NCI-H1436 (cell line): ENCODE data around the gene HIF1AN.

Experiments used
- DNase-seq: peaks from one replicate; lab custom pipeline; 2025; lab: John Stamatoyannopoulos, UW

HIF1AN gene

DNA sequence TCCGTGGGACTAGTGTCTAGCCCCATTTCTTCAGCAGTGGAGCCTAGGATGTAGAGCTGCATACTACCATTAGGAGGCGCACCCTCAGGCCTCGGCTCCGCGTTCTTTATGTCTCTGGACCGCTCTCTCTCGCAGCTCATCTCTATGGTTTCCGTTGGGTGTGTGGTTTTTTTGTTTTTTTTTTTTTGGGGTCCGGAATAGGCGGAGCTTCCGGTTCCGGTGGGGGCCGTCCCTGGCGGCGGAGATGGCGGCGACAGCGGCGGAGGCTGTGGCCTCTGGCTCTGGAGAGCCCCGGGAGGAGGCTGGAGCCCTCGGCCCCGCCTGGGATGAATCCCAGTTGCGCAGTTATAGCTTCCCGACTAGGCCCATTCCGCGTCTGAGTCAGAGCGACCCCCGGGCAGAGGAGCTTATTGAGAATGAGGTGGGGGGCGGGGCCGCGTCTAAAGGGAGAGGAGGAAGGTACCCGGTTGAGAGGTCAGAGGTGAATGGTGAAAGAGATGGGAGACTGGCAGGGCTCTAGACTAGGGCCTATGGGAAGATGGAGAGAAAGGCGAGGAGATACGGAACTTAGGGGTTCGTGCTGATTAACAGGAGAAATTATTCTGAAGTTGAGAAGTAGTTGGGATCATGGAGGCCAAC lies at the start of gene HIF1AN:
Gene HIF1AN, plus strand, starts transcription at position 229 of the 639 bp plus-strand sequence. Its CDS starts 16 bp downstream, at position 245.
- peak; percentile 93 for DNase-seq

DNA sequence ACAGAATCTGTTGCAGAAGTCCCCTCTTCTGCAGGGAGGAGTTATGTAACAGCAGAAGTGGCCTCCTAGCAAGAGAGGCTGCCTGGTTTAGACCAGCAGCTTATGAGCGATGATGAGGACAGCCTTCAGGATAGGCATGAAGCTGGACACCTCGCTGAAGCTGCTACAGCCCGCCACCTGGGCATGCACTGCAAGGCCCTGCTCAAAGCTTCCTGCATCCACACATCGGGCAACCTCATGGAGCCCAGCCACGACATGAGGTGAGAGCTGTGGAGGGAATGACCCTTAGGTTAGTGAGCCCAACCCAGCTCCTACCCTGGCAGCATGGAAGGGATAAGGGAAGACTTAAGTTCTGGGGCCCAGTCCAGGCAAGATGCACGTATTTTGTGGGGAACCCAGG lies 48.2 kb upstream of the HIF1AN start:
- DNase-seq, result no peak

DNA sequence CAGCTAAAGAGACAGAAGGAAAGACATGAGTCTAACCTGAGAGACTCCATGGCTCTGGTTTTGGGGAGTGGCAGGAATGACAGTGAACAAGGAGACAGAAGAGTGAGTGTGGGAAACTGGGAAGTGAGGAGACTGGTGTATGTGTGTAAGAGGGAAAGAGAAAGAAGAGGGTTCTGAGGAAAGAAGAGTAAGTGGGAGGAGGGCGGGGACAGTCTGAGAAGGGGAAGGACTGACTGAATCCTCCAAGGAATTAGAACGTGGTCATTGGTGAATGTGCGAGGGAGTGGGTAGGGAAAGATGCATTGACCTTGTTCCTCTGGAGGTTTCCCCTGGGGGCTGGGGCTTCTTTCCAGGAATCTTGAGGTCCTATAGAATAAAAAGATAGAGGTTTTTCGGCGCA lies 46.3 kb upstream of the HIF1AN start:
- DNase-seq, result no peak

DNA sequence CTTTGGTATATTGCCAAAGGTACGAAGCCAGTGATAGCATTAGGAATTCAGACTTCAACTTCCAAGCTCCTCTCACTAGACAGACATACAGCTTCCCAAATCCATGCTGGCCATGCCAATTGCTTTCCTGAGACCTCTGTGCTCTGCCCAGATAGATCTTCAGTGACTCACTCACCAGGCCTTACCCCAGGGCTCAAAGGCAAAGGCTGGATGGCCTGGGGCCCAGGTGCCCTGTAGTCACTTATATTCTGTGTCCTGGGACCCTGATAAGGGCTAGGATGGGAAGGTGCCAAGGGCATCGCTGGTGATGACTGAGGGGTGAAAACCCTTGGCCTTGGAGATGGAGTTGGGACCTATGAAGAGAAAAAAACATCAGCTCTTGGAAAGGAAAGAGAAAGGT lies 45.2 kb upstream of the HIF1AN start:
- no peak for DNase-seq

DNA sequence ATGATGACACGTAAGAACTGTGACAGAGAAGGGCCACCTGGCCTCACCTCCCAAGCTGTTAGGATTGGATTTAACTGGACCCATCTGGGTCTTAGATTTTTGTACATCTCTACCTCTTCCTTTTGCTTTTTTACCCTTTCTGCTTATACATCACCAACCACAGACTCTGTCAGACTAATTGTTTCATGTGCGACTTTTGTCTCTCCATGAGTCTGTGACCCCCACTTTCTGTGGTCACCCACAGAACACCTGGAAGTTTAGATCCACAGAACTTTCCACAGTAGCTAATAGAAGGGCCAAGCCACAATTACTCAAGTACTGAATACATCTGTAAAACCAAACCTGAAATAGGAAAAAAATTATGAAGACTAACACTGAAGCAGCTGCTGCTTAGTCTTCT lies 39.2 kb upstream of the HIF1AN start:
- no peak for DNase-seq

DNA sequence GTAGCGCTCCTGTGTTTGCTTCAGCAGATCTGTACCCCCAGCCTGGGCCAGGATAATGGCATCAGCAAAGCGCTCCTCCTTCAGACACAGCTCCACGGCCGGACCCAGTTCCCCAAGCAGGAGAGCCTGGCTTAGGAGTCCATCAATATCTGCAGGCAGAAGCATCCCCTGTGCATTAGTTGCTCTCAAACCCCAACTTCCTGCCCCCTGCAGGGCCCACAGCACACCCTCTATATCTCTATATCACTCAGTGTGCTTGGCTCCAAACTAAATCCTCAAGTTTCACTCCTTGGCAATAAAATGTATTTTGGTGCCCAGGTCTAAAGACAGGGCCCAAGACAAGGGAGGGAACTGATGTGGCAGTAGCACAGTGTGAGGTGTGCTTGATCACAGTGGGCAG lies 37.7 kb upstream of the HIF1AN start:
- no peak for DNase-seq

DNA sequence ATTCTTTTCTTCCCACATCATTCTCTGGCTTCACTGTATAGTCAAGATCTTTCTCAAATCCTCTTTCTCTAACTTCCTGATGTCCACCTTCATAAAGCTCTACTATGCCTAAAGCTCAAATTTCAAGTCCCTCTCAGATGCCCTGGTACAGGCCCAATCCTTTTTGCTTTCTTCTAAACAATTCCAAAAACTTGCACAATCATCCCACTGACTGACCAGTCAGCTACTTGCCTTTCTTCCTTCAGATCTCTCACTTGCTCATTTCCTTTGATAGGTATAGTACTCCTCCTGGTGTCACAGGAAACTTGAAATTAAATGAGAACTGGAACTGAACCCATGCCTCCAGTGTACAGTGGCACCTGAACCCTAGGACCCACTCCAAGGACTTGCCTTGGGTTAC lies 34.3 kb upstream of the HIF1AN start:
- no peak for DNase-seq

DNA sequence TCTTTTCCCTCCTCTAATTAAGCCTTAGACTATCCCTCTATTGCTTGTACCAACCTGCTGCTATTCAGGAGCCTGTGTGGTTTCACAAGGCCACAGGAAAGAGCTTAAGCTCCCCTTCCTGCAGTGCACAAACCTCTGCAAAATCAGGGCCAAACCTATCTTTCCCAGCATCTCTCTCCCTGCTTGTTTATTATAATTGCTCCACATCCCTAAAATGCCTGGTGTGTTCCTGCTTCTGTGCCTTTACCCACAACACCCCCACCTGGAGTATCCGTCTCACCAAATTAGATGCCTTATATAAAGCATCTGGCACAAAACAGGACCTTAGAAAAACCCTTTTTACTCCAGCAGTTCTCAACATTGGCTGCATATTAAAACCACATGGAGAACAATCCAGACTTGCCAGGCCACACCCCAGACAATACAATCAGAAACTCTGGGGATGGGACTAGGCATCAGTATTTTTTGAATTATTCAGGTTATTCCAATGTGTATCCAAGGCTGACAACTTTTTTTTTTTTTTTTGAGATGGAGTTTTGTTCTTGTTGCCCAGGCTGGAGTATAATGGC lies 32.7 kb upstream of the HIF1AN start:
- DNase-seq, result no peak

DNA sequence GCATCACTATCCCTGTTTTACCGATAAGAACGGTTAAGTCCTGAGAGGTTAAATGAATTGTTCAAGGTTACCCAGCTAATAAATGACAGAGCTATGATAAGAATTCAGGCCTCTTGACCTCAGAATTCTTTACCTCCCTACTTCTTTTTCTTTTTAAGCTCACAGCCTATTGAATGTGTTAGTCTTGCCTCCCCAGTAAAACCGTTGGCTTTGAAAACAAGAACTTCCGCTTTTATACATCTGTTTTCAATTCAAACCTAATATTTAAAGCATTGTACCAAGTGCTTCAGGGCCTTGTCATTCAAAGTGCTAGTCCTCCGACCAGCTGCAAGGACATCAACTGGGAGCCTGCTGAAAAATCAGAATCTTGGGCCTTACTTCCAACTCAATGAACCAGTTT lies 31.6 kb upstream of the HIF1AN start:
- no peak for DNase-seq

DNA sequence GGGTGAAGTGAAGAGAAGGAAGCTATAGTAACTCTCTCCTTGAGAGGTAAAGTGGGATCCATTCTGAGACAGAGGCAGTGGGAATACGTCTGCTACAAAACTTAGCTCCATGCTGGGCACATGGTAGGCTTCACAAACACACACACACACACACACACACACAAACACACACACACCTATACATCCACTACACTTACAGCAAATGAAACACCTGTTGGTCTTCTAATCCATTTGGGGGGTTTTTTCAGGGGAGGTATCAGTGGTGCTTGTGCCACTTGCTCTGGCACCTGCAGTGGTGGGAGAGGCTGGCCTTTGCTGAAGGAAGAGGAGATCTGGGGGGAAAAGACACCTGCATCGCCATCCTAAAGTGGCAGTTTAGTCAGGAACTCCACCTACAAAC lies 30.6 kb upstream of the HIF1AN start:
- no peak for DNase-seq

DNA sequence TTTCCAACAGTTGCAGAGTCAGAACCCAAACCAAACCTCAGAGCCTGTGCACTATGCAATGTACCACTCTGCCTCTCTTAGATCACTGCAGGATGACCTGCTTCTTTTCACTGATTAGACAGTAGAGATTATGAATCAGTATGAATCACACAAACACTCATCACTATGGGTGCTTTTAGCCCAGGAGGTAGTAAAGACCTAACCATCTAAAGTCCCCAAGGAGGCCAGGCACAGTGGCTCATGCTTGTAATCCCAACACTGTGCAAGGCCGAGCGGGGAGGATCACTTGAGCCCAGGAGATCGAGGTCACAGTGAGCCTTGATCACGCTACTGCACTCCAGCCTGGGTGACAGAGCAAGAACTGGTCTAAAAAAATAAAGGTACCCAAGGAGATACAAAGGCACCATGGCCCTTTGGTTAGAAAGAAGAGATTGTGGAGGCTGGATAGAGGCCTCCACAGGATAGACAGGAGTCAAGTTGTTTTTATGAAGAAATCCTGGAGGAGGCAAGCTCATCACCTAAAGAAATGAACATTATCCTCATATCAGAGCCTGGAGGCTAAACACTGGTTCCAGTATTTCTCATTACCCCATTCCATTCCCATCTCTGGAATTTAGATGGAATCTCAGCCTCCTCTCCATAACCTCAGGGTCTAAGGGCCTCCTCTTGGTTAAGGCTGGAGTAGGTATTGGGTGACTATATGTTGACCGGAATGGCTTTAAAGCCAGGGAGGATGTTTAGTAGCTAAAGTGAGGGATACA lies 29.0 kb upstream of the HIF1AN start:
- no peak for DNase-seq

DNA sequence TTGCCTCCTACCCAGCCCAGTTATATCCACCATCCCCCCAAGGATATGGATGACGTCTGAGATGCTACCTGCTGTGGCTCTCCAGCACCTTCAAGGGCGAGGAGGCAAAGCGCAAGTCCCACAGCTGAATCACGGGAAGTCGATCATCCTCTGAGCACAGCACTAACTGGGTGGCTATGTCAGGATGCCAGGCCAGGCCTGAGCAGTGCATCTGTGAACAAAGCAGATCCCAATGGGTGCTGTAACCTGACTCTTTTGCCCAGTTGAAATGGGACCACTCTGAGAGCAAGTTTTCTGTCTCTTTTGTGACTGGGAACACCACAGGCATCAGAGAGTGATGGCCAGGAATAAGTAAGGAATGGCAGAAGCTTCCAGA lies 28.4 kb upstream of the HIF1AN start:
- no peak for DNase-seq

DNA sequence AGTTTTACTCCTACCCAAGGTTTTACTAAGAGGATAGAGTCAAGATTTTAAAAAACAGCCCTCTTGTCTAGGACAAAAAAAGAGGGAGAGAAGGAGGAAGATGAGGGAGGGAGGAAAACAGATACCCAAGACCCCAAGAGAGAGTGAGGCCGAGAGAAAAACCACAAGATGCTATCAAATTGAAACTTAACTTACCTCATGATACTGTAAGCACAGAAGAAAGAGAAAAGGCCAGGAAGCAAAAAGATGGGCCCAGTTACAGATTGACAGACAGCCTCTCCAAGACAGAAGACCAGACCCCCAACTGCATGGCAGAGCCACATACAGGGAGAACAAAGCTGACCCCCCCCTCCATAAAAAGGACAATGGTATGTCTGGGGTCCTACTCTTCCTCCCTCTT lies 27.5 kb upstream of the HIF1AN start:
- DNase-seq, result no peak

DNA sequence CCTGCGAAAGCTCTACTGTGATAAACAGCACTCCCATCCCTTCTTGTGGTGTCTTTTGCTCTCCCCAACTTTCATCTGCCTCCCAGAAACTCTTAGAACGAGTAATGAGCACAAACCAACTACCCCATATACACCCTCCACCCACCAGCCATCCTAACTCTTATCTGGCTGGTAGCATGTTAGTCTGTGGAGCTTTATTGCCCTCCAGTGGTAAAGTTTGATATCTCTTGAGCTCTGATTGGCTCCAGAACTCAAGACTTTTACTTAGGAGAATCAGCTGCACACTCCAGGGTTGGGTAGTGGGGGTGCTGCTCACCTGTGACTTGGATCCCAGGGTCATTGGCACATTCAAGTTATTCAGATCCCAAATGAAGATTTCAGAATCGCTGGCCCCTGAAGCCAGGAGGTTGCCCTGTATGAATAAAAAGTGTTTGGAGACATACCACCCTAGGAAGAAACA lies 27.0 kb upstream of the HIF1AN start:
- DNase-seq, result peak; percentile 7

DNA sequence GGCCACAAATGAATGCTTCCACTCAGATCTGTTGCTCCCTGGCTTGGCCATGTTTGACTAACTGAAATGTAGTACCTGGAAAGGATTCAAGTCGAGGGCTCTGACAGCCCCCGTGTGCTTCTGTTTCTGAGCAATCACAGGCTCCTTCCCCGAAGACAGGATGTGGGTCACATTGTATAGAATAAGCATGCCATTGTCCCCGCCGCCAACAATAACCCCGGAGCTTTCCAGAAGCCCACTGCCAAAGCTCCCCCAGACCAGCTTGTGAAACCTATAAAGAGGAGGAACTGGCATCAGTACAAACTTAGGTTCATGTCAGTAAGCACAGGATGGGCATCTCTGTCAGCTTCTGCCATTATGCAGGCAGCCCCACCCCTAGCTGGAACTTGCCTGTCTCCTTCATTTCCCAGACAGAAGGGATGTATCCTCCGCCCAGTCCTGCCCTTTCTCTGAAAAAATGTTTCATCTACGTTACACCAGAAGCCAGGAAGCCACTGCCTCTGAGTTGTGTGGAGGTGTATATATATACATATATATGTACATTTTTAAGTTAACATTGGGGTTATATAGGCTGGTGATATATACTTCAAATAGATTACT lies 26.4 kb upstream of the HIF1AN start:
- no peak for DNase-seq

DNA sequence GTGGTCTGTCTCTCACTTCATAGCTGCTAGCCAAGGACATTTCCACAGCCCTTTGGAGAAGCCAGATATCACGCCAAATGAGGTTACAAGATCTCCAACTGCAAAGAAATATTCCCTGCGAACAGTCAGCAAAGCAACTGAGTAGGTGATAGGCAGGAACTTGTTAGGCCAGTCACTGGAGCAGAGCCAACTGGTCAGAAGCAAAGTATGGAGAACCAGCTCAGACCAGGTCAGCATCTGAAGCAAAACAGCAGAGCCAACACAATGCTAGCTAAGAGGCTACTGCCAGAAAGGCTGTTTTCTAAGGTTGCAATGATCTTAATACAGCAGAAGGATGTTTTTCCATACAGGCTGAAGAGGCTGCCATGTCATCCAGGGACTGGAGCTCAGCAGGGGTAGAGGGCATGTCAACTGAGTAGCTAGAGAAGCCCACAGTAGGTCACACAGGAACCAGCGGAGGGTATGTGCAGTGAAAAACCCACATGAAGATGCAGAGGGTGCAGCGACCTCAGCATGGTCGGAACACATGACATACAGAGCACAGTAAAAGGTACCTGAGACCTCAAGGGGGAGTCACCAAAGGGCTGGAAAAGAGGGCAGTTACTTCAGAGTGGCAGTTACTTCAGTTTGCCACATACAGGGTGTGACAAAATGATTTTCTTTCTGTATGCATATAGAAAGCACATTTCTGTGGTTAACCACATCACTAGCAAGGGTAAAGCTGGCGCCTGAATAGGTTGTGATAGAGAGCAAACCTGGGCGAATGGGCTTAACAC lies 25.0 kb upstream of the HIF1AN start:
- no peak for DNase-seq

DNA sequence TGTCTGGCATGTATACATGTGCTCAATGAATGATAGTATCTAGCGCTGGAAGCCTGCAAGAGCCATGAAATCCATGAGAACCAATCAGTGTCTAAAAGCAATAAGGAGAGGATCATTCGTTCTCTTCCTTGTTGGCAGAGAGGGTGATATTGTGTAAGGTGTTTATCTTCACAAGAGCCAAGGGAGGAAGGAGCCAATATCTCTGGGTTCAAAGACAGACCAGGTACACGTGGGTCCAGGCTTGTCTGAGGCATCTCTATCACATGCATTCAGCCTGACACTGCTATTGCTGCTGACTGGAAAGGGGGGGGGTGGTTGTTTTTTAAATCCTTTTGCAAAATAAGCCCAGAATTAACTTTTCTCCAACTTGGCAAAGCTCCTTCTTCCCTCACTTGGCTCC lies 20.1 kb upstream of the HIF1AN start:
- no peak for DNase-seq

DNA sequence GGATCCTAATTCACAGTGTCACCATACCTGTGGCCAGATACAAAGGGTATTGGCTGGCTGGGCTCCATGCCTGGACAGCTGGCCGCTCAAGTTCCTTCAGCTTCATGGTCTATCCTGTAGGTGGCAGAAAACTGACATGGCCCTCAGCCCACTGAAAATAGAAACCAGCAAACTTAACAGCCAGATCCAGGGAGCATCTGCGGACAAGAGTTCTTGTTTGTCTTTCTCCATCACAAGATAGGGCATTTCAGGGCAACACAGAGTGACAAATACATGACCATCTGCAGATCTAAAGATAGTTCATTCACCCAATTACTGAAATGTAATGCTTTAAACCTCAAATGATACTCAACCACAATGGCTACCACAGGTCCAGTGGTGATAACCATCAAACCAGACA lies 18.9 kb upstream of the HIF1AN start:
- no peak for DNase-seq

DNA sequence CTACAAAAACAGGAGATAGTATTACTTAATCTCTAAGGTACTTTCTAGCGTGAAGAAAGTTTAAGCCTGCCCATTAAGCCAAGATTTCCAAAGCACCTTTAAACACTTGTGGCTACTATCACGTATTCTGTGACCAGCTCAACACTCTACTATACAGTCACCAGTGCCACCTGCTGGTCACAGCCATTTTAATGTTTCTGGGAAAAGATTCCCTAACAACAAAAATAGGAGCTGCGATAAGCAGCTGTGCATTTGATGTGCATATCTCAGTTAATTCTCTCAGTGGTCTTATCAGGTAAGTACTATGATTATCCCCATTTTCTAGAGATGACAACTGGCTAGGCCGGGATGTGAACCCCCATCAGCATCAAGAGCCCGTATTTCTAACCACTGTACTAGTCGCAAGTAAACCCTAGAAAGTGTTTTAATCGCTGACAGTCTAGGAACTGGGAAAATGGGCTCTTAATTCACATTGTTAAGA lies 16.9 kb upstream of the HIF1AN start:
- peak; percentile 25 for DNase-seq

DNA sequence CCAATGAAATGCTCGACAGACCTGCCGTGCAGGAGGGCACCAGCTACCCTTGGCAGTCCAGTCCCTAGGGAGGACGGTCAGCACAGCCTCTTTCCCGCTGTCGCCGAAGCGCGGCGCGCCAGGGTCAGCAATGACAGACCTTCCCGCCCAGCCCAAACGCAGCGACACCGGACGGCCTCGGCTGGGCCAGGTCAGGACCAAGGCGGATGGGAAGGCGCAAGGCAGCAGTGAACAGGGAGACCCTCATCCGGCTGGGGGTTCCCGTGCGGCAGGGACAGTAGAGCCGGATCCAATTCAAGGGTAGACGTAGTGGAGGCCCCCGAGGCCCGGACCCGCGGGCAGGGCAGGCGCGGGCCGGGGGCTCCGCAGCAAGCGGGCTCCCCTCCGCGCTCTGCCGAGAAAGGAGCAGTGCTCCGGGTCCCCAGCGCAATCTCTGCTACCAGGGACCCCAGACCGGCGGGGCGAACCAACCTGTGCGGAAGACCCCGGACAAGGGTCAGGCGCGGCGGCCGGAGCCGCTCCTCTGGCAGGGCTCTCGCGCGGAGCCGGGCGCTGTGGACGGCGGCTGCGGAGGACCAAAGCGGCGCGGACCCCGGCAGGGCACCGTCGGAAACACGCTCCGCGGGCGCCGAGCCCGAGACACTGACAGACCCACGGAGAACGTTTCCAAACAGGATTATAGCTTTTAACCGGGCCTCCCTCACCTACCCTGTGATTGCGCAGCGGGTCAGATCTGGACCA lies 16.3 kb upstream of the HIF1AN start, which contains the start of gene SEC31B:
Gene SEC31B, minus strand, starts transcription at position 551 of the 741 bp plus-strand sequence. CDS start 2,909 bp downstream, outside the sequence.
- no peak for DNase-seq

DNA sequence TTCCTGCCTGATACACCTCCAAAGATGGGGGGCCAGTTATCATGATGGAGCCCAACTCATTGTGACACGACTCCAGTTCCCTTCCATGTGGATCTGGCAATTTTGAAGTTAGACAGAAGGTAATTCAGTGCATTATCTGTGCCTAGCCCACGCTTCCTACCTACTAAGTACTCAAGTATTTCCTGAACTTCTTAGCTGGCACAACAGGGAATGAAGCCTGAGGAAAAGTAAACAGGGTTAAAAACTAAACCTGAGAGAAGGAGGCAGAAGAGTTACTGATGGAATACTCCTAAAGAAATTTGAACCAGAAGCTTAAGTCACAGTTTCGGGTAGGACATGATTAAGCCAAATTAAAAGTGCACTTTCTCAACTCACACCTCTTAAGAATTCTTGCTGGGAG lies 14.9 kb upstream of the HIF1AN start:
- no peak for DNase-seq
